ENCODE data around the gene ITGA11.

The ITGA11 gene

GRCh38 chr15:68279779-68280753, 151.9 kb downstream of the ITGA11 start:
- no peak for DNase-seq

DNA sequence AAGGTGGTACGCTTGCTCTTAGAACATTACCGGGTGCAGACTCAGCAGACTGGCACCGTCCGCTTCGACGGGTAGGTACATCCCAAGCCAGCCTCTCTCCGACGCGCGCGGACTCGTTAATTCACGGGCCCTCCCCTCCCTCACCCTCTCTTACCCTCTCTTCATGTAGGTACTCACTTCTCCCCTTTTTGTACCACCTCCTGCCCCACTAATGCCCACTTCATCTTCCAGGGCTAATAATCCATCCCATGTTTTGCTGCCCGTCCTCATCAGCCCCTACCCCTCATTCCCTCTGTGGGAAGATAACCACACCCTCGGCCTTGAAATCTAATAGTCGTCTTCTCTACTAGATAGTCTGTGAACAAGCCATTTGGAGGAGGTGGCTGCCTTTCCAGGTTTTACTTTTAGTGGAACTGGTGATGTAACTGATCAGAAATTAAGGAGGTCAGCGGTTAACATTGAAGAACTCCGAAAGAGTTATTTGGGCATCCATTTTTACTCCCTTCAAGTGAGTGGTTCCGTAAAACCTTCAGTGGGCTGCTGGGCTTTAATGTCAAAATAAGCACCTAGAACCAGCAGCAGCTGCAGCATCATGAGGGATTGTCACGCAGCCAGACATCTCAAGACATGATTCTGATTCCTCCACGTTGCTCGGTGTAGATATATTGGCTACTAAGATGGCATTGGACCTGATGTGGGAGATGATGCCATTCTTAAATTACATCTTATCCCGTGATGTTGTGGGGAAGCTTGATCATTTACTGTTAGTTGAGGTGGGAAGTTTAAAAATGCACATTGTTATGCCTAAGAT, 153.2 kb downstream of the ITGA11 start:
- no peak for DNase-seq

- no peak for DNase-seq
These were observed 153.7 kb downstream of the ITGA11 start for GRCh38 chr15:68278345-68278594.

GRCh38 chr15:68277603-68278344, 154.2 kb downstream of the ITGA11 start, which contains the start of gene FEM1B:
FEM1B (plus strand) TSS chr15:68277745; CDS start chr15:68278418, 673 bp downstream.
- peak; percentile 69 for DNase-seq

DNA sequence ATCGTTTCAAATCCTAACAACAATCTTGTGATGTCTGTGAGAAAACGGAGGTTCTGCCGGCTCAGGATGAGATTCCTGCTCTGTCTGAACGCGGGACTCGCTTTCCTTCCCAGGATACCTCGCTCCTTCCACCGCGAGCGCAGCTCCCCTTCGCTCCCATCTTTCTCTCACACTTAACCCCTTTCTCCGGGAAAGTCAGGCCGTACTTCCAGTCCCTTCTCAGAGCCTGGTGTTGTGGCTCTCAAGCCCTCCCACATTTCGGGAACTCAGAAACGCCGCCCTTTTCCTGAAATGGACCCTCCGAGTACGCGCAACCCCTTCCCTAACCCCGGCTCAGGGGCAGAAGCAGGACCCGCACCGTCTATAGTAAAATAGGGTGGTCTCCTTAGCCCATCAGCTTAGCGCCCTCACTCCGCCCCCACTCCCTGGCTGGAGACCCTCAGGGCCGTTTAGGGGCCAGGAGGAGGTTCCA, 154.8 kb downstream of the ITGA11 start:
- peak; percentile 60 for DNase-seq

GRCh38 chr15:68276668-68277067, 155.3 kb downstream of the ITGA11 start:
- no peak for DNase-seq

- DNase-seq: no peak
These were observed 156.7 kb downstream of the ITGA11 start for GRCh38 chr15:68275165-68275746.

DNA sequence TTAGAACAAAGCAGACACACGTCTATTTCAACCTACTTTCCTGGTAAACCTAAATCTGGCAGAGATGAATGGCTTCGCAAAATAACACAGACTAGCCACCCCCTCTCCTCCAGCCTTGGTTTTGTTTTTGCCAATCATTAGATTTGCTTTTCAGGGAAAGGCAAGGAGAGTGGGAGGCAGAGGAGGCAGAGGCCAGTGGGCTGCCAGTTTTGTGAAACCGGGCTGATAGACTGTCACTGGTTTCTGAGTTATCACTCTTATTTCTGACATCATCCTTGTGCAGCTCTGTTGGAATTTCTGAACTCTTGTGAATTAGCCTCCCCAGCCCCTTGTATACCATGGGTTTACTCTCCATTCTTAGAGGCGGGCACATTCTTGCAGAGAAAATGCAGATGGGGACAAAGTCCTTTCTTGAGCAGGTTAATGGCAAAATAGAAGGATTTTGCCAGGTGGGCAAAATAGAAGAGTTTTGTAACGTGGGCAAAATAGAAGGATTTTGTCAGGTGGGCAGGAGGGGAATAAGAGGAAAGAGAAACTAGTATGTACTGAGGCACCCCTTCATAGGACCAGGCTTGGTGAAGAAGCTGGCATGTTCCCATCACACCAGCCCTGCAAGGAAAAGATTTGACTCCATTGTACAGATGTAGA, 157.6 kb downstream of the ITGA11 start:
- DNase-seq: no peak

- DNase-seq: no peak
These were observed 159.2 kb downstream of the ITGA11 start for GRCh38 chr15:68272721-68273271.

DNA sequence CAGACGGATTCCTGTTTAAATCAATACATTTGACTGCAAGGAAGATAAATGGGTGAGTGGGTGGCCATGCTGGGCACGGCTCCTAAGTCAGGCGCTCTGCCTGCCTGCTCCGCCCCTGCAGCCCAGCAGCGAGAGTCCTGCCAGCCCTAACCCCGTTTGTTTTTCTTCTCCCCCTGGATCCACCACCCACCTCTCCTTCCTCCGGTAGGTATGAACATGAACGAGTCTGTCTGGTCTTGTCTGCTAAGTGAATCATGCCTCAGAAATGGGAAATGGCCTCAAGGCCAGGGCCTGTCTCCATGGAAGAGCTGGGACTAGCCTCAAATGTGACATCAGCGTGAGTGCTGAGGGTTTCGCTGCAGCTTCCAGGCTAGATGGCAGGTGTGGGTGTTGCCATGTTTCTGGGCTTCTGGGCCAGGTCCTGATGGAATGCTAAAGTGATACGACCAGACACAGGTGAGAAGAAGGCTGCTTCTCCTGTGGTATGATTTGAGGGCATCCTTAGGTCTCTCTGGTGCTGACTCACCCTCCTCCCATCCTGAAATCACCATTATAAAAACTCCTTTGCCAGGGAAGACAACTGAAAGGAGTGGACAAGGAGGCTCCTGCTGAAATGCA, 160.0 kb downstream of the ITGA11 start:
- DNase-seq: no peak

GRCh38 chr15:68268405-68268804, 163.6 kb downstream of the ITGA11 start:
- DNase-seq: no peak

- DNase-seq: no peak
These were observed 166.3 kb downstream of the ITGA11 start for GRCh38 chr15:68265674-68266073.

DNA sequence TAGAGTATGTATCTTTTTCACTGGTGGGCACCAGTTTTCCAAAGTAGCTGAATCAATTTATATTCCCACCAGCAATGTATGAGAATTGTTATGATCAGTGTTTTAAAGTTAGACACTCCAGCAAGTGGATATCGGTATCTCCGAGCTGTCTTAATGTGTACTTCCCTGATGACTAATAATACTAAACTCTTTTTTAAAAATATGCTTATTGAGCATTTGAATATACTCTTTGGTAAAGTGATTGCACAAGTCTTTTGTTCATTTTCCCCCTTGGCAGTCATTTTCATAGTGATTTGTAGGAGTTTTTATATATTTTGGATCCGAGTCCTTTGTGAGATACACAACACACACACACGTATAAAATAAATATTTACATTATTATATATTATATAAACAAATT, 166.9 kb downstream of the ITGA11 start:
- no peak for DNase-seq

DNA sequence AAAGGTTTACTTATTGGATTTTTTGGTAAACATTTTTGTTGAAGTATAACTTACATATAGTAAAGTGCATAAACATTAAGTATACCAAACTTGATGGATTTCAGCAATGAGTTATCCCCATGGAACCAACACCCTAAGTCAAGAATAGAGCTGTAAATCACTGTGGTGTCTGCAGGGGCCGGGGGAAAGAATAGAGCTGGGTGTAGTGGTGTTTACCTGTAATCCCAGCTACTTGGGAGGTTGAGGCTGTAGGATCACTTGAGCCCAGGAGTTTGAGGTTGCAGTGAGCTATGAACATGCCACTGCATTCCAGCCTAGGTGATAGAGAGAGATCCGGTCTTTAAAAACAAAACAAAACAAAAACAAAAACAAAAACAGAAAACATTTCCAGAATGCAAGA, 167.7 kb downstream of the ITGA11 start:
- DNase-seq: no peak

DNA sequence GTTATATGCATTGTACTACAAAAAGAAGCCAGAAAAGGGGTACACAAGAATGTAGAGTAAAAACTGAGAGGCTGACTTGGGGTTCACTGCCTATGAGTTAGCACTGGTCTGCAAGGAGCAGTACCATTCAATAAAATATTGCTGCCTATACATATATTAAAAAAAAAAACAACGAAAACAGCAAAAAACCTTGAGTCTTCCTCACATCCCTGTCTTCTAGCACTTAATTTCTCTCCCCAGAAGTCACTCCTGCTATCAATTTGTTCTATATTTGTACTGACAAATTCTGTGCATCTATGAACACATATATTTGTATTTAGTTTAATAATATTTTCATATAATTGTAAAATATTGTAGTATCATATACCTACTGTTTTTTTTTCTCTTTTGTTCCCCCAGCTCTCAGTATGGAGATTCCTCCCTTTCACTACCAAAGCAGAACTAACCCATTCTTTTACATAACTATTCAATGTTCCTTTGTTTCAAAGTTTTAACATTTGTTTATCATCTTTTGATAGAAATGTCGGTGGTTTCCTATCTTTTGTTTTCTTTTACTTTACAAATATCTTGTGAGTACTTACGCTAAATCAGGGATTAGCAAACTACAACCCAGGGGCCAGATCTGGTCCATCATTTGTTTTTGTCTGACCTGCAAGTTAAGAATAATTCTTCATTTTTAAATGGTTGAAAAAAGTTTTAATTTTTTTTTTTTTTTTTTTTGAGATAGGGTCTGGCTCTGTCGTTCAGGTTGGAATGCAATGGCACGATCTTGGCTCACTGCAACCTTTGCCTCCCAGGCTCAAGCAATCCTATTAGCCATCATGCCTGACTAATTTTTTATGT, 169.2 kb downstream of the ITGA11 start:
- no peak for DNase-seq

DNA sequence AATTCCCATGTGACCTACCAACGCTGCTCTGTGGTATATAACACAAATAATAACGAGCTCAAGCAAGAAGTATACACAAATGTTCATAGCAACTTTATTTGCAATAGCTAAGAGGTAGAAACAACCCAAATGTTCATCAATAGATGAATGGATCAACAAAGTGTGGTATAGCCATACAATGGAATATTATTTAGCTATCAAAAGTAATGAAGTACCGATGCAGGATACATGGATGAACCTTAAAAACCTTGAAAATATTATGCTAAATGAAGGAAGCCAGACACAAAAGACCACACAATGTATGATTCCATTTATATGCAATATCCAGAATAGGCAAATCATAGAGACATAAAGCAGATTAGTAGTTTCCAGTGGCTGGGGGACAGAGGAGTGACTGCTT, 170.0 kb downstream of the ITGA11 start:
- DNase-seq: no peak

GRCh38 chr15:68261241-68261640, 170.7 kb downstream of the ITGA11 start:
- DNase-seq: no peak

GRCh38 chr15:68259883-68260282, 172.1 kb downstream of the ITGA11 start:
- no peak for DNase-seq

DNA sequence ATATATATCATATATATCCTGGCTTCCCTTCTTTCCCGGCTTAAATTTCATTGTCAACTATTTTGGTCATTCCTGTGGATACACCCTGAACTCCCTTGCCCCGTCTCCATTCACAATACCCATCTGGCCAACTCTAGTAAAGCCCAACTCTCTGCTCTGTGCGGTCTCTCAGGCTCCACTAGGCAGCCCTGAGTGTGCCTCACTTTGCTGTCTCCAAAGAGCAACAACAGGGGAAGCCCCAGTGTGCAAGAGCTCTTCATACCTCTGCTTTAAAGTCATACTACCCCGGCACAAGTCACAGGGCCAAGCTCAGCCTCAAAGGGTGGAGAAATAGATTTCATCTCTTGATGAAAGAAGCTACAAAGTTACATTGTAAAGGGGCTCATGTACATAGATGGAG, 173.3 kb downstream of the ITGA11 start:
- DNase-seq: no peak

GRCh38 chr15:68256675-68257450, 175.1 kb downstream of the ITGA11 start:
- peak; percentile 77 for DNase-seq
